Nephron progenitor cell (in vitro differentiated cells): ENCODE results near the gene KCTD6.

Source experiments
- DNase-seq: peaks from one replicate; pipeline ENCODE4 v3.0.0; 2021
- H3K27ac Mint-ChIP-seq: 2 replicates; pipeline ENCODE4 v1.8.0; 2021; ENCODE audit warnings: mild to moderate bottlenecking, moderate library complexity, mixed read lengths
- H3K27me3 Mint-ChIP-seq: 2 replicates; pipeline ENCODE4 v1.8.0; 2021; ENCODE audit warnings: mild to moderate bottlenecking, low read depth, mixed read lengths; ENCODE audit not compliant: poor library complexity
- H3K36me3 Mint-ChIP-seq: 2 replicates; pipeline ENCODE4 v1.8.0; 2021; ENCODE audit warnings: low read depth, mixed read lengths
- H3K4me1 Mint-ChIP-seq: 2 replicates; pipeline ENCODE4 v1.8.0; 2021; ENCODE audit warnings: mixed read lengths
- H3K4me3 Mint-ChIP-seq: 2 replicates; pipeline ENCODE4 v1.8.0; 2021; ENCODE audit warnings: mild to moderate bottlenecking, moderate library complexity, mixed read lengths
- H3K9me3 Mint-ChIP-seq: 2 replicates; pipeline ENCODE4 v1.8.0; 2021; ENCODE audit warnings: mild to moderate bottlenecking, moderate library complexity, mixed read lengths
- TF ChIP-seq, protein P1 (sequence below): fragments of 200-600 bp; sonication (generic); IDR thresholded peaks from 2 replicates; pipeline ENCODE4 v1.5.0; 2021; ENCODE audit warnings: antibody characterized with exemption

The KCTD6 gene

GRCh38 chr3:58532794-58533220 lies 40.9 kb downstream of the KCTD6 start:
- no peak overlapping the region for H3K27ac Mint-ChIP-seq
- H3K36me3 Mint-ChIP-seq = no peaks in the 10 kb centered on the region
- TF ChIP-seq, protein P1, sequence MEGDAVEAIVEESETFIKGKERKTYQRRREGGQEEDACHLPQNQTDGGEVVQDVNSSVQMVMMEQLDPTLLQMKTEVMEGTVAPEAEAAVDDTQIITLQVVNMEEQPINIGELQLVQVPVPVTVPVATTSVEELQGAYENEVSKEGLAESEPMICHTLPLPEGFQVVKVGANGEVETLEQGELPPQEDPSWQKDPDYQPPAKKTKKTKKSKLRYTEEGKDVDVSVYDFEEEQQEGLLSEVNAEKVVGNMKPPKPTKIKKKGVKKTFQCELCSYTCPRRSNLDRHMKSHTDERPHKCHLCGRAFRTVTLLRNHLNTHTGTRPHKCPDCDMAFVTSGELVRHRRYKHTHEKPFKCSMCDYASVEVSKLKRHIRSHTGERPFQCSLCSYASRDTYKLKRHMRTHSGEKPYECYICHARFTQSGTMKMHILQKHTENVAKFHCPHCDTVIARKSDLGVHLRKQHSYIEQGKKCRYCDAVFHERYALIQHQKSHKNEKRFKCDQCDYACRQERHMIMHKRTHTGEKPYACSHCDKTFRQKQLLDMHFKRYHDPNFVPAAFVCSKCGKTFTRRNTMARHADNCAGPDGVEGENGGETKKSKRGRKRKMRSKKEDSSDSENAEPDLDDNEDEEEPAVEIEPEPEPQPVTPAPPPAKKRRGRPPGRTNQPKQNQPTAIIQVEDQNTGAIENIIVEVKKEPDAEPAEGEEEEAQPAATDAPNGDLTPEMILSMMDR = peak; percentile 88
- no peak overlapping the region for H3K4me3 Mint-ChIP-seq
- DNase-seq = peak; percentile 75
- no peaks in the 10 kb centered on the region for H3K9me3 Mint-ChIP-seq
- H3K4me1 Mint-ChIP-seq = peaks cover 46% of the 10 kb centered on the region
- H3K27me3 Mint-ChIP-seq = peaks cover 13% of the 10 kb centered on the region

DNA sequence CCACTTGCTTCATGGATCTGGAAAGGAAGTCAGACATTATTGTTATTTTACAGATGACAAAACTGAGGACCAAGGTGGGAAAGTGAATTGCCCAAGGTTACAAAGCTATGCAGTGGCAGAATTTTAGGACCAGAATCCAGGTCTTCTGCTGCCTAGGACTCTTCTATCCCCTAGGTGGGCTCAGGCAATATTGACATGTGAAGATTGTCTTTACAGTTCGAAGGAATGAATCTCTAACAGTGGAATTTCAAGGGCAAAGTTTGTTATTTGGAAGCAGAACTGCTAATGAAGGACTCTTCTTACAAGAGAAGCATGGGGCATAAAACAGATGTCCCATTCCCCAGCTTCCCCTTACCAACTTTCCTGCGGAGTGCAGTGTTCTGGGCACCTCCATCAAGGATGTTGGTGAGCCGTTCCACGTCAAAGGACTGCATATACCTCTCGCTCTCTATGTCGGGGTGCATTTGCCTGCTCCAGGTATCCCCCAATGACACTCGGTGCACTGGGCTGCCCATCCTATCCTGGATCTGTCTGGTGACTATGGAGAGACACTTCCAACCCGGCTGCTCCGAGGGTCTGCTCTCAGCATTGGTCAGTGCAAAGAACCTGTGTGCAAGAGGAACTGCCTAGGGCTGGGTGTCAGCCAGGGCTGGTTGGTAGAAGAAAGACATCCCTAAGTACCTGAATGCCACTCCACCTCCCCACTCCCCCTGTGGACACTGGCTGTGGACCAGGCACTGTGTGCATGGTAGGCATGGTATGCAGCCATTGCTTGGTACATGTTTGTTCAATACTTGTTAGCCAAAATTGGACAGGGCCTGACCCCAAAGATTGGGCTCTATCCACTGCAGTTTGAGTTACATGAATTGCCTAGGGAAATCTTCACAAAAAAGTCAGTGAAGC lies 42.9 kb downstream of the KCTD6 start:
- TF ChIP-seq, protein P1 = no peak
- Mint-ChIP-seq H3K4me3 (no peak overlapping the region), H3K27ac (peak overlapping the region; percentile 55), H3K36me3 (no peaks in the 10 kb centered on the region), H3K9me3 (no peaks in the 10 kb centered on the region), H3K27me3 (peaks cover 10% of the 10 kb centered on the region), H3K4me1 (peaks cover 56% of the 10 kb centered on the region)
- no peak for DNase-seq

- peak; percentile 35 for DNase-seq
Observed at GRCh38 chr3:58535531-58536500, 43.9 kb downstream of the KCTD6 start.

DNA sequence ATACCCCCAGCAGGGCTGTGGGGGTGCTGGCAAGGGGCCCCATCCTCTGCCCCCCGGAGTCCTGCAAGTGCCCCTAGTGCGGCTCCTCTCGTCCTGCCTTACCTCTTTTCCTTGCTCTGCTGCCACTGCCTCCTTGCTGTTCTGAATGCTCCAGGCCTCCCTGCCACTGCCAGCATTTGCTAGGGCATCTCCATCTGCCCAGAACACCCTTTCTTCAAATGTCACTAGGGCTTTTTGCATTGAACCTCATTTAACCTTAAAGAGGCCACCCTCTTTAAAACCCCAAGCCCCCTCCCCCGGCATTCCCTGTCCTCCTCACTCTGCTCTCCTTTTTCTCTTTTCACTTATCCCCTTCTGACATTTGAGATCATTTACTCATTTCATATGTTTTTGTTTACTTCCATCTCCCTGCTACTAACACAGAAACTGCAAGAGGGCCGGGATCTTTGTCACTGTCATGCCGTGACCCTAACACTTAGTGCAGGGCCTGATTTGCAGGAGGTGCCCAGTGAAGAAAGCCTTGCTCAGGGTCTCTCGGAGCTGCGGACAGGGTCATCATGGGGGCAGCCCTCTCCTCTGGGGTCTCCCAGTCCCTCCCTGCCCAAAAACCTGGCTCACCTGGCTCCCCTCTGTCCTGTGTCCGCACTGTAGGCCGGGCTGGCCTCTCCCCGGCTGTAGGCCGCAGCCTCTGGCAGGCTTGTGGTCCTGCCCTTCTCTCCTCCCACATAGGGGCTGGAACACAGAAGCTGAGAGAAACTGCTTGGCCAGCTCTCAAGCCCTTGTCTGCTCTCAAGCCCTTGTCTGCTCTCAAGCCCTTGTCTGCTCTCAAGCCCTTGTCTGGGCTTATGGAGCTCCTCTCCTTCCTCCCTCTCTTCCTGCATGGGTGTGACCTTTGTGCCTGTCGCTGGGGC lies 44.9 kb downstream of the KCTD6 start, which contains the start of gene ACOX2:
Gene ACOX2, minus strand, starts transcription at position 690 of the 911 bp plus-strand sequence. CDS start 2,084 bp downstream, outside the sequence.
- Mint-ChIP-seq H3K36me3 (no peaks in the 10 kb centered on the region), H3K9me3 (no peaks in the 10 kb centered on the region), H3K4me1 (peaks cover 56% of the 10 kb centered on the region), H3K4me3 (peak within 1 kb of the TSS; percentile 43), H3K27ac (peak within 1 kb of the TSS; percentile 81), H3K27me3 (peaks cover 10% of the 10 kb centered on the region)
- DNase-seq = no peak
- TF ChIP-seq, protein P1 = no peak

More at GRCh38 chr3:58535531-58536500, 43.9 kb downstream of the KCTD6 start:
- TF ChIP-seq, protein P1 = no peak
- no peaks in the 10 kb centered on the region for H3K9me3 Mint-ChIP-seq
- peak overlapping the region; percentile 7 for H3K4me3 Mint-ChIP-seq
- peaks cover 56% of the 10 kb centered on the region for H3K4me1 Mint-ChIP-seq
- peaks cover 10% of the 10 kb centered on the region for H3K27me3 Mint-ChIP-seq
- H3K36me3 Mint-ChIP-seq = no peaks in the 10 kb centered on the region
- H3K27ac Mint-ChIP-seq = peak overlapping the region; percentile 81
